ENCODE measurements around the gene TAPT1. TPM values are rescaled to one million over a fixed set of nuclear protein-coding genes. Genes with fewer than 3 reads are reported as not detected.

TAPT1 gene
- total RNA-seq = 17.4 and 20.2 TPM in 2 replicates

GRCh38 chr4:16225863-16226815, at the start of gene TAPT1:
Gene TAPT1, minus strand, starts transcription at chr4:16226471. Its CDS starts 14 bp downstream, at chr4:16226457.

Other genes with a start within 250 kb of the TAPT1 start
- 0.34 and 1.4 TPM in 2 replicates for gene PROM1, start 142.4 kb downstream of the TAPT1 start, total RNA-seq